Measurements from ENCODE around the gene DMC1.
"Not testable (repeated sequence)": the region's sequence is repeated elsewhere in the genome, so short reads cannot be mapped to it uniquely, and the experiment has no call there.

DMC1 gene

DNA sequence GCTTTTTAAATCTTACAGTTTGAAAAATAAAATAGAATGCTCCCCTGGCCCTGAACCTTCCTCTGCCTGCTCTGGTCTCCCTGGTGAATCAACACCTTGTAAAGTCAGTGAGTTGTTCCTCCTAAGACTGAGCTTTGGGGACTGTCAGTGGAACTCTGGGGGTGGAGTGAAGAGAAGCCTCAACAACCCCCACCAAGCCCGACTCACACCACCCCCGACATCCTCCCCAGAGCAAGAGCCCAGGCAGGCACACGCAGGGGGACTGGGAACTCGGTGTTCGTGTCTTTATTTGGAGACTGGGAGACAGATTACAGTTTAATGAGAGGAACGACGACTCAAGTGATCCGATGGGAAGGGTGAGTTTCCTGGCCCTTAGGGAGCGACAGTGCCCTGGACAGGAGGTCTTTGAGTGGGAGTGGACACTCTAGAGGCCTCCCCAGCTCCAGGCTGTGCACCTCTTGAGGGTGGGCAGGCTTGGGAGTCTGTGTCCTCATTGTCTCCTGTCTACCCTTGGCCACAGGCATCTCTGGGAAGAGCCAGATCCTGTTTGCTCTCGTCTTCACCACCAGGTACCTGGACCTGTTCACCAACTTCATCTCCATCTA is 95.9 kb downstream of the DMC1 start:
- no peak overlapping the region for H3K27ac ChIP-seq
- TF ChIP-seq, protein P1, sequence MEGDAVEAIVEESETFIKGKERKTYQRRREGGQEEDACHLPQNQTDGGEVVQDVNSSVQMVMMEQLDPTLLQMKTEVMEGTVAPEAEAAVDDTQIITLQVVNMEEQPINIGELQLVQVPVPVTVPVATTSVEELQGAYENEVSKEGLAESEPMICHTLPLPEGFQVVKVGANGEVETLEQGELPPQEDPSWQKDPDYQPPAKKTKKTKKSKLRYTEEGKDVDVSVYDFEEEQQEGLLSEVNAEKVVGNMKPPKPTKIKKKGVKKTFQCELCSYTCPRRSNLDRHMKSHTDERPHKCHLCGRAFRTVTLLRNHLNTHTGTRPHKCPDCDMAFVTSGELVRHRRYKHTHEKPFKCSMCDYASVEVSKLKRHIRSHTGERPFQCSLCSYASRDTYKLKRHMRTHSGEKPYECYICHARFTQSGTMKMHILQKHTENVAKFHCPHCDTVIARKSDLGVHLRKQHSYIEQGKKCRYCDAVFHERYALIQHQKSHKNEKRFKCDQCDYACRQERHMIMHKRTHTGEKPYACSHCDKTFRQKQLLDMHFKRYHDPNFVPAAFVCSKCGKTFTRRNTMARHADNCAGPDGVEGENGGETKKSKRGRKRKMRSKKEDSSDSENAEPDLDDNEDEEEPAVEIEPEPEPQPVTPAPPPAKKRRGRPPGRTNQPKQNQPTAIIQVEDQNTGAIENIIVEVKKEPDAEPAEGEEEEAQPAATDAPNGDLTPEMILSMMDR (conservative IDR thresholded peaks at IDR 0.05), result no peak

DNA sequence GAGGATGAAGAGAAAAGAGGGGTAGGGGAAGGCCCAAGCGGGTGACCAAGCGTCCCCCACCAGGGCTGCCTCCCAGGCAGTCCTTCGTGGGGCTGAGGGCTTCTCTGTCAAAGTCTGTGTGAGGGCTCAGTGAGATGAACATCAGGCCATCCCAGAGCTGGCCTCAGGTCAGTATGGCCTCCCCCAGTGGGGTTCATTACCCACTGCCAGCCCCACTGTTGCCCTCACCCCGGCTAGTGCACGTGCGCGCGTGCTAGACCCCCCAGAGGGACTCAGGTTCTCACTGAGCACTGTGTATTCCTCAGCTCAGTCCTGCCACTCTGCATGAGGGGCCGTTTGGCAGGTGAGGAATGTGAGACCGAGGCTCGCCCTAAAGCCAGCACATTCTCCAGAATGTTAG is 98.7 kb downstream of the DMC1 start:
- TF ChIP-seq, protein P1 (conservative IDR thresholded peaks at IDR 0.05), result no peak
- H3K27ac ChIP-seq, result no peak overlapping the region

GRCh38 chr22:38470179-38470578 is 99.8 kb downstream of the DMC1 start:
- H3K27ac ChIP-seq, result not testable (repeated sequence)

DNA sequence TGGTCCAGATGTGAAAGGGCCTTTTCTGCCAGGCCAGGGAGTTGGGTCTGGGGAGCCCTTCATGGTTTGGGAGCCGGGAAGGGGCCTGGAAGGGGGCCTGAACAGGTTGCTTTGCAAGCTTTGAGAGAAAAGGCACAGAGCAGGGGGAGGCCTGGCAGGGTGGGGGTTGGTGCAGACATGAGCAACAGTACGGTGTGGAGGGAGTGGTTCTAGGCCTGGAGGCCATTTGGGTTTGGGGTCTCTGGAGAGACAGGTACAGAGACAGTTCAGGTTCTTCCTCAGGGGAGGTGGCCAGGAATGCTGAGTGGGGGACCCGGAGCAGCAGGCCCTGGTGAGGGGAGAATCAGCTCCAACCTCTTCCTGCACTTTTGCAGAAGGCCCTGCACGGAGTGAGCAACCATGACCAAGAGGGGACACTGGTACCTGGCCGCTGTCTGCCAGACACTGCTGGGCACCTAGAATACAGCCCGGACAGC is 100.6 kb downstream of the DMC1 start:
- TF ChIP-seq, protein P1 (conservative IDR thresholded peaks at IDR 0.05), result no peak
- H3K27ac ChIP-seq, result no peak overlapping the region

Measured in VCaP (cell line).